PC-3 (cell line): ENCODE results near the gene SPATA1. TPM values are rescaled to one million over a fixed set of nuclear protein-coding genes. Genes with fewer than 3 reads are reported as not detected.
A peak's percentile ranks its signal among the peaks of the same experiment; 100 is the strongest.

Experiments
- ATAC-seq: fragments of 200-7000 bp; cut with Tn5 transposase; 2 replicates; pipeline ENCODE4 v1.9.1; 2020; ENCODE audit warnings: mild to moderate bottlenecking, moderate library complexity
- BruUV-seq: library from RNA; stranded (reverse); fragments of 400-500 nt; replicated peaks from 2 replicates; lab custom pipeline; 2021; lab: Mats Ljungman, UMichigan
- CTCF ChIA-PET: fragments of 300-600 bp; sonication (Branson Sonifier 250); formaldehyde crosslinking; loops from one replicate; lab custom pipeline; 2022; ENCODE audit warnings: antibody characterized with exemption; lab: Charles Lee
- POLR2A ChIA-PET: fragments of 300-600 bp; sonication (Branson Sonifier 250); formaldehyde crosslinking; loops from one replicate; lab custom pipeline; 2022; ENCODE audit warnings: antibody characterized with exemption; ENCODE audit not compliant: unreplicated experiment; lab: Charles Lee
- DNase-seq: peaks from one replicate; pipeline ENCODE4 v3.0.0-alpha.2; 2015
- H2AFZ ChIP-seq: fragments of 300-600 bp; sonication (generic); 2 replicates; pipeline ENCODE4 v1.6.0; 2016; ENCODE audit warnings: antibody characterized with exemption, low read length
- H3F3A ChIP-seq: fragments of 300-600 bp; sonication (generic); one replicate; pipeline ENCODE4 v1.6.0; 2017; ENCODE audit warnings: antibody characterized with exemption, low read length, control low read depth, mild to moderate bottlenecking; ENCODE audit not compliant: unreplicated experiment
- H3K27ac ChIP-seq: fragments of 300-600 bp; sonication (generic); 2 replicates; pipeline ENCODE4 v1.5.1; 2016; ENCODE audit warnings: mild to moderate bottlenecking, low read length
- H3K27me3 ChIP-seq: fragments of 300-600 bp; sonication (generic); 2 replicates; pipeline ENCODE4 v1.6.1; 2016; ENCODE audit warnings: low read length, mixed read lengths
- H3K36me3 ChIP-seq: fragments of 300-600 bp; sonication (generic); 2 replicates; pipeline ENCODE4 v1.6.1; 2016; ENCODE audit warnings: low read depth, mixed run types, low read length, mixed read lengths
- H3K4me1 ChIP-seq: fragments of 300-600 bp; sonication (generic); 2 replicates; pipeline ENCODE4 v1.5.1; 2016; ENCODE audit warnings: low read length; ENCODE audit not compliant: insufficient read depth
- H3K4me2 ChIP-seq: fragments of 300-600 bp; sonication (generic); 2 replicates; pipeline ENCODE4 v1.6.0; 2016; ENCODE audit warnings: low read length
- H3K4me3 ChIP-seq: fragments of 300-600 bp; sonication (generic); 2 replicates; pipeline ENCODE4 v1.5.1; 2016; ENCODE audit warnings: mild to moderate bottlenecking, low read length, mixed read lengths
- H3K79me2 ChIP-seq: fragments of 300-600 bp; sonication (generic); 2 replicates; pipeline ENCODE4 v1.6.1; 2017; ENCODE audit warnings: low read length, mixed read lengths
- H3K9ac ChIP-seq: fragments of 300-600 bp; sonication (generic); 2 replicates; pipeline ENCODE4 v1.6.0; 2016; ENCODE audit warnings: mild to moderate bottlenecking, low read length
- H3K9me2 ChIP-seq: fragments of 300-600 bp; sonication (generic); replicated peaks from 2 replicates; pipeline ENCODE4 v1.6.1; 2016; ENCODE audit warnings: mixed run types, low read length, mixed read lengths
- H3K9me3 ChIP-seq: fragments of 300-600 bp; sonication (generic); 2 replicates; pipeline ENCODE4 v1.6.1; 2016; ENCODE audit warnings: low read length, mixed read lengths
- H4K20me1 ChIP-seq: fragments of 300-600 bp; sonication (generic); 2 replicates; pipeline ENCODE4 v1.6.1; 2016; ENCODE audit warnings: low read length, mixed read lengths
- CTCF ChIP-seq: fragments of 300-600 bp; sonication (generic); conservative IDR thresholded peaks from 2 replicates; pipeline ENCODE4 v1.5.1; 2017; ENCODE audit warnings: antibody characterized with exemption, low read depth, mild to moderate bottlenecking, low read length
- EZH2 ChIP-seq: fragments of 300-600 bp; sonication (generic); IDR thresholded peaks from one replicate; pipeline ENCODE4 v1.6.1; 2017; ENCODE audit warnings: antibody characterized with exemption, mild to moderate bottlenecking, low read length; ENCODE audit not compliant: unreplicated experiment
- EZH2phosphoT487 ChIP-seq: fragments of 300-600 bp; sonication (generic); IDR thresholded peaks from 2 replicates; pipeline ENCODE4 v1.6.1; 2018; ENCODE audit warnings: mild to moderate bottlenecking, antibody characterized with exemption, low read length, borderline replicate concordance
- intact Hi-C: fragments of 100-400 bp; cut with micrococcal nuclease; formaldehyde crosslinking; loops from 2 replicates; pipeline ENCODE4 v1.9.0; 2023
- total RNA-seq: library from RNA; depleted of rRNA; stranded (reverse); fragments of >200 nt; gene quantifications from 2 replicates; pipeline ENCODE4 v1.2.3, GENCODE V29; 2014

SPATA1 gene
- total RNA-seq, 1 experiment from 2014 or later = 2.9 TPM

- CTCF ChIA-PET = interaction anchor here (0.6 to 2.0 kb wide), 5 partner anchors 98 to 644 kb away, joined by 3 to 11 read pairs (median 3); partner anchors contain the start of genes GNG5 and SPATA1
- peak; percentile 77 for ATAC-seq
- intact Hi-C loops = loop anchor here (1.0 to 2.0 kb wide), 7 partner anchors 15 to 463 kb away; partner anchors contain the start of genes GNG5, RPF1 and SPATA1
Measured at GRCh38 chr1:84603941-84604830, 98.0 kb downstream of the SPATA1 start.

GRCh38 chr1:84605157-84605556, 99.0 kb downstream of the SPATA1 start:
- no peak overlapping the region for H2AFZ ChIP-seq
- peaks cover 6% of the 10 kb centered on the region for H3F3A ChIP-seq
- ChIA-PET CTCF (interaction anchor here (1.5 to 2.0 kb wide), 2 partner anchors 99 to 163 kb away, joined by 3 to 11 read pairs; partner anchors contain the start of genes GNG5 and SPATA1), POLR2A (no interaction called here)
- intact Hi-C loops = loop anchor here (2.0 kb wide), 1 partner anchor 64 kb away; no protein-coding TSS in a partner anchor
- H4K20me1 ChIP-seq = no peaks in the 10 kb centered on the region
- no peaks in the 10 kb centered on the region for H3K27me3 ChIP-seq
- DNase-seq (no peak), ATAC-seq (no peak)
- no peaks in the 10 kb centered on the region for H3K79me2 ChIP-seq
- H3K4me2 ChIP-seq = no peak overlapping the region
- no peaks in the 10 kb centered on the region for H3K9me2 ChIP-seq
- peaks cover 19% of the 10 kb centered on the region for H3K4me1 ChIP-seq
- no peak for TF ChIP-seq EZH2phosphoT487
- TF ChIP-seq EZH2 = no peak
- TF ChIP-seq CTCF = no peak
- peak overlapping the region; percentile 92; the same call in 1 of the 2 replicates for H3K27ac ChIP-seq
- no peaks in the 10 kb centered on the region for H3K9me3 ChIP-seq
- no peak overlapping the region for H3K9ac ChIP-seq
- no peak overlapping the region for H3K4me3 ChIP-seq
- H3K36me3 ChIP-seq = no peaks in the 10 kb centered on the region
- BruUV-seq = no TSS peak

More at GRCh38 chr1:84603941-84604830, 98.0 kb downstream of the SPATA1 start:
- peak overlapping the region; percentile 80 for H3K9ac ChIP-seq
- H3F3A ChIP-seq = peaks cover 7% of the 10 kb centered on the region
- peak overlapping the region; percentile 67 for H2AFZ ChIP-seq
- no TSS peak for BruUV-seq
- peak; percentile 97 for DNase-seq
- no peaks in the 10 kb centered on the region for H3K9me3 ChIP-seq
- peak overlapping the region; percentile 87 for H3K4me2 ChIP-seq
- no peaks in the 10 kb centered on the region for H3K36me3 ChIP-seq
- H3K9me2 ChIP-seq = no peaks in the 10 kb centered on the region
- TF ChIP-seq EZH2phosphoT487 (no peak), CTCF (peak; percentile 88)
- POLR2A ChIA-PET = interaction anchor here (0.7 to 1.4 kb wide), 3 partner anchors 30 to 460 kb away, joined by 4 to 6 read pairs (median 4); partner anchors contain the start of genes GNG5, PRKACB and SPATA1
- H3K4me3 ChIP-seq = peak overlapping the region; percentile 63
- H3K4me1 ChIP-seq = peaks cover 27% of the 10 kb centered on the region
- no peaks in the 10 kb centered on the region for H3K27me3 ChIP-seq
- H3K27ac ChIP-seq = peak overlapping the region; percentile 92
- no peaks in the 10 kb centered on the region for H4K20me1 ChIP-seq
- no peaks in the 10 kb centered on the region for H3K79me2 ChIP-seq
